ENCODE measurements around the gene SERTAD4. TPM values are rescaled to one million over a fixed set of nuclear protein-coding genes. Genes with fewer than 3 reads are reported as not detected.

The SERTAD4 gene
- total RNA-seq, 2 experiments from 2014 or later, result not detected

DNA sequence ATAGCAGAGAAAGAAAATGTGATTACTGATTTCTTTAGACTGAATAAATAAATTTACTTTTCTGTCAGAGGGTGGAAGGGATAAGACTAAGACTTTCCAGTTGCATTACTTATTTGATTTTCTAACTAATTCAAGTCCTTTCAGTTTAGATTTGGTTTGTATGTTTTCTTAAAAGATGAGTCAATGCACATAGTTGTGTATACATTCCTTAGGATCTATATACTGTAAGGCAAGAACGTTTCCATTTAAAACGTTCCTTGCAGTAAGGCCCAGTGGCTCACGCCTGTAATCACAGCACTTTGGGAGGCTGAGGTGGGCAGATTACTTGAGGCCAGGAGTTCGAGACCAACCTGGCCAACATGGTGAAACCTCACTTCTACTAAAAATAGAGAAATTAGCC is 14.5 kb upstream of the SERTAD4 start:
- DNase-seq (no peak), ATAC-seq (ENCODE audit: poor library complexity) (no peak)
- Mint-ChIP-seq H3K4me1 (ENCODE audit: low read depth) (no peaks in the 10 kb centered on the region), H3K4me3 (no peak overlapping the region), H3K9me3 (no peaks in the 10 kb centered on the region), H3K27me3 (peaks cover 35% of the 10 kb centered on the region), H3K36me3 (ENCODE audit: low read depth) (no peaks in the 10 kb centered on the region), H3K27ac (no peak overlapping the region)
- no peaks in the 10 kb centered on the region for H3K4me1 ChIP-seq (ENCODE audit: insufficient read depth, low read length)
- ChIA-PET CTCF (no interaction called here), POLR2A (no interaction called here)
- peaks cover 0 to 7% of the 10 kb centered on the region in 2 experiments for H3K27me3 ChIP-seq (ENCODE audit: control insufficient read depth in 1 of 2, insufficient read depth in 2 of 2, low read length in 2 of 2)
- H3K36me3 ChIP-seq (ENCODE audit: insufficient read depth, low read length), result no peaks in the 10 kb centered on the region
- H3K4me3 ChIP-seq (ENCODE audit: low read length), result no peak overlapping the region
- TF ChIP-seq CTCF (IDR thresholded peaks at IDR 0.05), result no peak
- no peaks in the 10 kb centered on the region for H3K9me3 ChIP-seq (ENCODE audit: control insufficient read depth in 1 of 2, insufficient read depth in 1 of 2, low read length in 2 of 2)
- H3K27ac ChIP-seq (ENCODE audit: low read depth in 1 of 2, low read length in 2 of 2), result no peak overlapping the region
- intact Hi-C loops (cut with DNase I, micrococcal nuclease), result no loop called here

DNA sequence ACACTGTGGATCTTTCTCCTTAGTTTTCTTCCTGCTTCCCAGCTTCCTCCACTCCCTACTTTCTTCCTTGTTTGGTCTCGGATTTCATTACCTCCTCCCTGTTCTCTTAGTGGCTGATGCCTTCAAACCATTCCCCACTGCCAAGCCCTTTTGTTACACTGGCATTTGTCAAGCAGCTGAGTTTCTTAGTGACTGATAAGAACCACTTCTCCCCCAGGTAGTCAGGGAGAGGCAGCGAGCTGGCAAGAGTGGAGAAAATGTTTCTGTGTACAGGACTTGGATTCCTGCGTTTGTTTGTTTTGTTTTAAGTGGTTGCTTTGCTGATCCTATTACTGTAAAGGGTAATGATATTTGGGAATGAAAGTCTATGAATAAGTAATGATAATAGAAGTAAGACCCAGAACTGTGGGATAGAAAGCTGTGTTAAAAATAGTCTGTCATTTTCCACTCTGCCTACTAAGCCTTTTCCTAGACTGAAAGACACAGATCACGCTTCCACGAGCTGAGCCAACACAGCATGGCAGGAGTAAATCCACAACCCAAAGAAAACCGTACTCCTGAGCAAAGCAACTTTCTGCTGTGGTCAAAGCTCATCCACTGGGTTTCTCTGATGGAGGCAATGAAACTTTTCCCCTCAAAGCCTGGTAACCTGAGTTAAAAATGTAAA is 10.1 kb upstream of the SERTAD4 start:
- ChIA-PET CTCF (interaction anchor here (1.6 kb wide), 1 partner anchor 11 kb away, joined by 3 read pairs; no protein-coding TSS in a partner anchor), POLR2A (no interaction called here)
- Mint-ChIP-seq H3K4me3 (no peak overlapping the region), H3K36me3 (ENCODE audit: low read depth) (no peaks in the 10 kb centered on the region), H3K27ac (no peak overlapping the region), H3K27me3 (peaks cover 37% of the 10 kb centered on the region), H3K9me3 (no peaks in the 10 kb centered on the region), H3K4me1 (ENCODE audit: low read depth) (no peaks in the 10 kb centered on the region)
- Histone ChIP-seq H3K36me3 (ENCODE audit: insufficient read depth, low read length) (no peaks in the 10 kb centered on the region), H3K4me3 (ENCODE audit: low read length) (no peak overlapping the region), H3K4me1 (ENCODE audit: insufficient read depth, low read length) (no peaks in the 10 kb centered on the region), H3K9me3 (ENCODE audit: control insufficient read depth in 1 of 2, insufficient read depth in 1 of 2, low read length in 2 of 2) (no peaks in the 10 kb centered on the region), H3K27ac (ENCODE audit: low read depth in 1 of 2, low read length in 2 of 2) (no peak overlapping the region), H3K27me3 (ENCODE audit: control insufficient read depth in 1 of 2, insufficient read depth in 2 of 2, low read length in 2 of 2) (peaks cover 5% of the 10 kb centered on the region in 2 experiments)
- ATAC-seq (ENCODE audit: poor library complexity) (no peak), DNase-seq (no peak)
- no peak for TF ChIP-seq CTCF (IDR thresholded peaks at IDR 0.05)
- intact Hi-C loops (cut with DNase I, micrococcal nuclease), result no loop called here

DNA sequence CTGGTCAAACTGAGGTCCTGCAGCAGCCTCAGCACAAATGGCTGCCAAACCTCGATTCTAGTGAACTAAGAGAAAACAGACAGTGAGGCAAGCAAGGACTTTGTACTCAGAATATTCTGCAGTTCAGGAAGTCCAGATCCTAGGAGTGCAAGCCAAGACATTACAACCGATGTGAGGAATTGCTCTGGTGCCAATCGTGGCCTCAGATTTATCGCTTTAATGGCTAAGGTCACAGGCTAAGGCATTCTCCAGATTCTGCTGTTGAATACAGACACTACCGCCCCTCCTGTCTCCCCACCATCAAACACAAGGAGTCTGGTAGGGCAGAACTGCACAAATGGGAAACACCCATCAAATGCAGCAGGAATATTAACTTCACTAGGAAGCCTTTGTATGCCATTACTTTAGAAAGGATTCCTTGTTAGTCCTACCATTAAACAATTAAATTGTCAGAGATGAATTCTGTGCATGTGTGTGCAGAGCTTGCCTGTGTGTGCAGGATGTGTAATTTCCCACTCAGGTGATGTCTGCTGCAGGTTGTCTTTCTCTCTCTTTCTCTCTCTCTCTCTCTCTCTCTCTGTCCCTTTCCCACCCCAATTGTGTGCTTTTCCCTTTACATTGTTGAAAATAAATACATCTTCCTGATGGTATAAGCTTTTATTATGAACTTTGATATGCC is 9.2 kb upstream of the SERTAD4 start:
- CTCF ChIA-PET, result interaction anchor here (1.6 kb wide), 1 partner anchor 12 kb away, joined by 3 read pairs; no protein-coding TSS in a partner anchor
- H3K27ac Mint-ChIP-seq, result no peak overlapping the region
- H3K36me3 Mint-ChIP-seq (ENCODE audit: low read depth), result no peaks in the 10 kb centered on the region
- no peak for TF ChIP-seq CTCF (IDR thresholded peaks at IDR 0.05)
- Histone ChIP-seq H3K27ac (ENCODE audit: low read depth in 1 of 2, low read length in 2 of 2) (no peak overlapping the region), H3K4me1 (ENCODE audit: insufficient read depth, low read length) (no peaks in the 10 kb centered on the region), H3K27me3 (ENCODE audit: control insufficient read depth in 1 of 2, insufficient read depth in 2 of 2, low read length in 2 of 2) (peaks cover 9 to 13% of the 10 kb centered on the region in 2 experiments), H3K36me3 (ENCODE audit: insufficient read depth, low read length) (no peaks in the 10 kb centered on the region), H3K4me3 (ENCODE audit: low read length) (no peak overlapping the region), H3K9me3 (ENCODE audit: control insufficient read depth in 1 of 2, insufficient read depth in 1 of 2, low read length in 2 of 2) (no peaks in the 10 kb centered on the region)
- ATAC-seq (ENCODE audit: poor library complexity) (no peak), DNase-seq (no peak)
- H3K4me3 Mint-ChIP-seq, result no peak overlapping the region
- H3K4me1 Mint-ChIP-seq (ENCODE audit: low read depth), result no peaks in the 10 kb centered on the region
- intact Hi-C loops (cut with DNase I, micrococcal nuclease), result no loop called here
- peaks cover 37% of the 10 kb centered on the region for H3K27me3 Mint-ChIP-seq
- POLR2A ChIA-PET, result no interaction called here
- H3K9me3 Mint-ChIP-seq, result no peaks in the 10 kb centered on the region

Measured in CD4-positive, alpha-beta T cell (primary cell).